NT2/D1 (cell line): ENCODE data around the gene GRB10.

Experiments
- SUZ12 ChIP-seq: IDR thresholded peaks from 2 replicates; pipeline ENCODE4 v1.6.1; 2011; ENCODE audit not compliant: insufficient read length, insufficient read depth; ENCODE audit errors: extremely low read depth
- YY1 ChIP-seq: IDR thresholded peaks from 2 replicates; pipeline ENCODE4 v1.6.1; 2011; ENCODE audit not compliant: insufficient read length, insufficient read depth

- no peak for TF ChIP-seq YY1
- no peak for TF ChIP-seq SUZ12
Measured at GRCh38 chr7:50660830-50661175, 121.9 kb downstream of the GRB10 start.
